ENCODE measurements around the gene NOTUM. TPM values are rescaled to one million over a fixed set of nuclear protein-coding genes. Genes with fewer than 3 reads are reported as not detected.

The NOTUM gene
- total RNA-seq, 2 experiments from 2014 or later = not detected

DNA sequence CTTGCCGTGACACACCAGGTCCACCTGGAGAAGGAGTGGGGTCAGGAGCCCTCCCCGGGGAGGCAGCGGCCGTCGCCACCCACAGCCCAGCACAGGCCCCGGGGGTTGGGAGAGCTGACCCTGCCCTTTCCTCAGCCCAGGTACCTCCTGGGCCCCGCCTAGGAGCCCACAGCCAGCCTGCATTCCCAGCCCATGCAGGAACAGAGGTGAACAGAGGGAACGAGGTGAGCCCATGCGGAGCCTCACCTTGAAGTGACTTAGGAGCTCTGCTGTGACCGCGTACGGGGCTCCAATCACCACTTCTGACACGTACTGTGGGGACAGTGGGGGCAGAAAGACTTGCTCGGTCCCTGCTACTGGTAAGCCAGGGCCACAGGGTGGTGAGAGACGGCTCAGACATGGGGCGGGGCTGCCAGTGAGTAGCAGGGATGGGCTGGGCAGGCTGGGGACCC lies 55.5 kb downstream of the NOTUM start:
- TF ChIP-seq, protein P1, sequence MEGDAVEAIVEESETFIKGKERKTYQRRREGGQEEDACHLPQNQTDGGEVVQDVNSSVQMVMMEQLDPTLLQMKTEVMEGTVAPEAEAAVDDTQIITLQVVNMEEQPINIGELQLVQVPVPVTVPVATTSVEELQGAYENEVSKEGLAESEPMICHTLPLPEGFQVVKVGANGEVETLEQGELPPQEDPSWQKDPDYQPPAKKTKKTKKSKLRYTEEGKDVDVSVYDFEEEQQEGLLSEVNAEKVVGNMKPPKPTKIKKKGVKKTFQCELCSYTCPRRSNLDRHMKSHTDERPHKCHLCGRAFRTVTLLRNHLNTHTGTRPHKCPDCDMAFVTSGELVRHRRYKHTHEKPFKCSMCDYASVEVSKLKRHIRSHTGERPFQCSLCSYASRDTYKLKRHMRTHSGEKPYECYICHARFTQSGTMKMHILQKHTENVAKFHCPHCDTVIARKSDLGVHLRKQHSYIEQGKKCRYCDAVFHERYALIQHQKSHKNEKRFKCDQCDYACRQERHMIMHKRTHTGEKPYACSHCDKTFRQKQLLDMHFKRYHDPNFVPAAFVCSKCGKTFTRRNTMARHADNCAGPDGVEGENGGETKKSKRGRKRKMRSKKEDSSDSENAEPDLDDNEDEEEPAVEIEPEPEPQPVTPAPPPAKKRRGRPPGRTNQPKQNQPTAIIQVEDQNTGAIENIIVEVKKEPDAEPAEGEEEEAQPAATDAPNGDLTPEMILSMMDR (IDR thresholded peaks at IDR 0.05) = no peak
- Mint-ChIP-seq H3K27me3 (peaks cover 8% of the 10 kb centered on the region), H3K9me3 (no peaks in the 10 kb centered on the region), H3K4me3 (no peak overlapping the region), H3K36me3 (ENCODE audit: low read depth) (peaks cover 18% of the 10 kb centered on the region), H3K4me1 (ENCODE audit: low read depth) (peaks cover 9% of the 10 kb centered on the region), H3K27ac (no peak overlapping the region)
- ATAC-seq (ENCODE audit: poor library complexity) (no peak), DNase-seq (no peak)
- ChIA-PET CTCF (no interaction called here), POLR2A (no interaction called here)
- Histone ChIP-seq H3K27me3 (ENCODE audit: control insufficient read depth in 1 of 2, insufficient read depth in 2 of 2, low read length in 2 of 2) (peaks cover 7 to 11% of the 10 kb centered on the region in 2 experiments), H3K4me1 (ENCODE audit: insufficient read depth, low read length) (peaks cover 26% of the 10 kb centered on the region), H3K4me3 (ENCODE audit: low read length) (no peak overlapping the region), H3K27ac (ENCODE audit: low read depth in 1 of 2, low read length in 2 of 2) (no peak overlapping the region), H3K9me3 (ENCODE audit: control insufficient read depth in 1 of 2, insufficient read depth in 1 of 2, low read length in 2 of 2) (peaks cover 0 to 5% of the 10 kb centered on the region in 2 experiments), H3K36me3 (ENCODE audit: insufficient read depth, low read length) (peaks cover 22% of the 10 kb centered on the region)
- intact Hi-C loops (cut with DNase I, micrococcal nuclease) = no loop called here

DNA sequence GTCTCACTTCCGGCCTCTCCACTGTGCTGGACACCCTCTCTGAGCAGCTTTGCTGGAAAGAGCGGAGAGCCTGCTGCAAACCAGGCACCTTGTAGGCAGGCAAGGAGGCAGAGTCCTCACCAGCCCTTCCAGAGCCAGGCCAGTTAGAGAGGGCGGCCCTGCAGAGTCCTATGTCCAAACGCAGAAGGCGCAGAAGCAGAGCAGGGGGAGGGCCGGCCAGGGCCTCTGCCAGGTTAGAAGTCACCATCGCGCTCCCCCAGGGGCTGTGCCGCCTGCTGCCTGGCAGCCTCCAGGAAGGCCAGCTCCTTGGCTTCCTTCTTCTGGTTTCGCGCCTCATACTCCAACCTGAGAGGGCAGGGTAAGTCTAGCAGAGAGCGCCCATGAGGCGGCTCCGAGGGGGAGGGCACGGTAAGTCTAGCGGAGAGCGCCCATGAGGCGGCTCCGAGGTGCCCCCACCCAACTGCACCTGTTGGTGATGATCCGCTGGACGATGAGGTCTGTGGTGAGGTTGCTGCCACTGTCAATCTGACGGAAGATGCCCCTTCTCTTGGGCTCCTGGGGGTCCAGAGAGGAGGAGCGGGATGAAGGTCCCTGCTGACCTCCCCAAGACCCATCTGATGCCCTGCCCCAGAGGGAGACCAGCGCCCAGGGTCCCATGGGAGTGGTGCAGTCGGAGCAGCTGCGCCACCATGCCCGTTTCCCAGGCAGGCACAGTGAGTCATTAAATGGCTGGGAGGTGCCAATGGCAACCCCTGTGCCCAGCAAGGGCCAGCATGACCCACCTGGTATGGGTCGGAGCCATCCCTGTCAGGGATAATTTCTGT lies 56.2 kb downstream of the NOTUM start:
- no peak overlapping the region for H3K27ac ChIP-seq (ENCODE audit: low read depth in 1 of 2, low read length in 2 of 2)
- Mint-ChIP-seq H3K27ac (no peak overlapping the region), H3K27me3 (peaks cover 13% of the 10 kb centered on the region), H3K36me3 (ENCODE audit: low read depth) (peaks cover 25% of the 10 kb centered on the region), H3K9me3 (no peaks in the 10 kb centered on the region), H3K4me1 (ENCODE audit: low read depth) (peaks cover 8% of the 10 kb centered on the region), H3K4me3 (no peak overlapping the region)
- H3K27me3 ChIP-seq (ENCODE audit: control insufficient read depth in 1 of 2, insufficient read depth in 2 of 2, low read length in 2 of 2) = peaks cover 7 to 11% of the 10 kb centered on the region in 2 experiments
- H3K4me1 ChIP-seq (ENCODE audit: insufficient read depth, low read length) = peaks cover 19% of the 10 kb centered on the region
- ChIA-PET POLR2A (interaction anchor here (1.1 kb wide), 1 partner anchor 34 kb away, joined by 3 read pairs; the partner anchor contains the start of gene ARHGDIA), CTCF (no interaction called here)
- DNase-seq (no peak), ATAC-seq (ENCODE audit: poor library complexity) (no peak)
- intact Hi-C loops (cut with DNase I, micrococcal nuclease) = no loop called here
- peaks cover 0 to 5% of the 10 kb centered on the region in 2 experiments for H3K9me3 ChIP-seq (ENCODE audit: control insufficient read depth in 1 of 2, insufficient read depth in 1 of 2, low read length in 2 of 2)
- H3K4me3 ChIP-seq (ENCODE audit: low read length) = no peak overlapping the region
- peaks cover 26% of the 10 kb centered on the region for H3K36me3 ChIP-seq (ENCODE audit: insufficient read depth, low read length)
- TF ChIP-seq, protein P1 (IDR thresholded peaks at IDR 0.05) = no peak

- no peak overlapping the region for H3K27ac ChIP-seq (ENCODE audit: low read depth in 1 of 2, low read length in 2 of 2)
- H3K36me3 Mint-ChIP-seq (ENCODE audit: low read depth) = peaks cover 27% of the 10 kb centered on the region
- peaks cover 26% of the 10 kb centered on the region for H3K36me3 ChIP-seq (ENCODE audit: insufficient read depth, low read length)
- H3K4me3 Mint-ChIP-seq = no peak overlapping the region
- DNase-seq (no peak), ATAC-seq (ENCODE audit: poor library complexity) (no peak)
- H3K27ac Mint-ChIP-seq = no peak overlapping the region
- H3K9me3 ChIP-seq (ENCODE audit: control insufficient read depth in 1 of 2, insufficient read depth in 1 of 2, low read length in 2 of 2) = peaks cover 0 to 5% of the 10 kb centered on the region in 2 experiments
- TF ChIP-seq, protein P1 (IDR thresholded peaks at IDR 0.05) = no peak
- H3K27me3 Mint-ChIP-seq = peaks cover 13% of the 10 kb centered on the region
- H3K4me3 ChIP-seq (ENCODE audit: low read length) = no peak overlapping the region
- intact Hi-C loops (cut with DNase I, micrococcal nuclease) = no loop called here
- H3K9me3 Mint-ChIP-seq = no peaks in the 10 kb centered on the region
- H3K27me3 ChIP-seq (ENCODE audit: control insufficient read depth in 1 of 2, insufficient read depth in 2 of 2, low read length in 2 of 2) = peaks cover 7 to 11% of the 10 kb centered on the region in 2 experiments
- CTCF ChIA-PET = no interaction called here
- peaks cover 14% of the 10 kb centered on the region for H3K4me1 ChIP-seq (ENCODE audit: insufficient read depth, low read length)
- H3K4me1 Mint-ChIP-seq (ENCODE audit: low read depth) = peaks cover 8% of the 10 kb centered on the region
- POLR2A ChIA-PET = interaction anchor here (1.1 kb wide), 1 partner anchor 33 kb away, joined by 3 read pairs; the partner anchor contains the start of gene ARHGDIA
These were observed 56.9 kb downstream of the NOTUM start for GRCh38 chr17:81903896-81904599.

All from CD4-positive, alpha-beta T cell (primary cell).